ENCODE measurements around the gene ALMS1.
"Not testable (repeated sequence)": the region's sequence is repeated elsewhere in the genome, so short reads cannot be mapped to it uniquely, and the experiment has no call there.

The ALMS1 gene

GRCh38 chr2:73594251-73594650 lies 208.6 kb downstream of the ALMS1 start:
- no peak overlapping the region for H3K4me3 ChIP-seq (replicated peaks; ENCODE audit: low read depth, low read length)
- DNase-seq (ENCODE audit: low read depth), result no peak
- no peak for TF ChIP-seq CTCF (IDR thresholded peaks at IDR 0.05; ENCODE audit: low read length, missing control alignments)

DNA sequence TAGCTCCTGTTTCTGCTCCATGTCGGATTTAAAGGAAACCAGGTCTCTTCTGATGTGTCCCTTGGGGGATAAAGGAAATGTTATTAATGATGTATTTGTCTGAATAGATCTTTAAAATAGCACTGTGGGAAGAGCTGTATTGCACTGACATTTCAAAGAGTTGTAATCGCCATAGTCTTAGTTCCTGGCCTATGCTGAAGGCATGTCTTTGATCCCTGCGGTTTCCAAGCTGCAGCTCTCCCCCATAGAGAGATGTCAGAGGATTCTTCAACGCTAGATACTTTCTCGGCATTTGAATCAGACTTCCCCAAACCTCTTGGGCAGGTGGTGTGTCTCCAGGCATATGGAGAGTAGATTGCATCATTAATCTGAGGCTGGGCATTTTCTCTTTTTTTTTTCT lies 216.1 kb downstream of the ALMS1 start:
- DNase-seq (ENCODE audit: low read depth), result no peak
- TF ChIP-seq CTCF (IDR thresholded peaks at IDR 0.05; ENCODE audit: low read length, missing control alignments), result no peak
- no peak overlapping the region for H3K4me3 ChIP-seq (replicated peaks; ENCODE audit: low read depth, low read length)

GRCh38 chr2:73603099-73603588 lies 217.5 kb downstream of the ALMS1 start:
- peak; percentile 60 for DNase-seq (ENCODE audit: low read depth)
- H3K4me3 ChIP-seq (replicated peaks; ENCODE audit: low read depth, low read length), result not testable (repeated sequence)

- not testable (repeated sequence) for H3K4me3 ChIP-seq (replicated peaks; ENCODE audit: low read depth, low read length); DNase-seq (ENCODE audit: low read depth)
Measured at GRCh38 chr2:73604589-73604988, 219.0 kb downstream of the ALMS1 start.

GRCh38 chr2:73610111-73610510 lies 224.5 kb downstream of the ALMS1 start:
- no peak for TF ChIP-seq CTCF (IDR thresholded peaks at IDR 0.05; ENCODE audit: low read length, missing control alignments)
- no peak overlapping the region for H3K4me3 ChIP-seq (replicated peaks; ENCODE audit: low read depth, low read length)

DNA sequence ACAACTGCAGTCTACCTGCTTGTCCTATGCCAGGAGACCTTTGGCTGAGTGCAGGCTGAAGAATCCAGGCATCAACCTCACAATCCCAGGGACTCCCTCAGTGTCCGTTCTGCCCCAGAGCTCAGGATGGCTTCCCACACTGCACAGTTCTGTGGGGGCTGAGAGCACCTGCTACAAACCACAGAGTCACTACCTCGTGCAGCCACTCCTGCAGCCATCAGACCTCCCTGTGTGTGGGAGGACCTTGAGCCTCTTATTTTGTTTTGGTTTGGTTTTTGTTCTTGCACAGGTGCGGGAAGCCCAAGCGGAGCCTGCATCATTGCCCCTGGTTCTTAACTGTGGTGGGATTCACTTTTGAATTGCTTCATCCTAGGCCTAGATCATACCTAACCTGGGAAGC lies 225.6 kb downstream of the ALMS1 start:
- H3K4me3 ChIP-seq (replicated peaks; ENCODE audit: low read depth, low read length), result no peak overlapping the region
- DNase-seq (ENCODE audit: low read depth), result no peak
- TF ChIP-seq CTCF (IDR thresholded peaks at IDR 0.05; ENCODE audit: low read length, missing control alignments), result no peak

More at GRCh38 chr2:73610111-73610510, 224.5 kb downstream of the ALMS1 start:
- no peak for DNase-seq (ENCODE audit: low read depth)

- no peak for TF ChIP-seq CTCF (IDR thresholded peaks at IDR 0.05; ENCODE audit: low read length, missing control alignments)
- no peak for DNase-seq (ENCODE audit: low read depth)
- no peak overlapping the region for H3K4me3 ChIP-seq (replicated peaks; ENCODE audit: low read depth, low read length)
Measured at GRCh38 chr2:73611867-73612266, 226.2 kb downstream of the ALMS1 start.

DNA sequence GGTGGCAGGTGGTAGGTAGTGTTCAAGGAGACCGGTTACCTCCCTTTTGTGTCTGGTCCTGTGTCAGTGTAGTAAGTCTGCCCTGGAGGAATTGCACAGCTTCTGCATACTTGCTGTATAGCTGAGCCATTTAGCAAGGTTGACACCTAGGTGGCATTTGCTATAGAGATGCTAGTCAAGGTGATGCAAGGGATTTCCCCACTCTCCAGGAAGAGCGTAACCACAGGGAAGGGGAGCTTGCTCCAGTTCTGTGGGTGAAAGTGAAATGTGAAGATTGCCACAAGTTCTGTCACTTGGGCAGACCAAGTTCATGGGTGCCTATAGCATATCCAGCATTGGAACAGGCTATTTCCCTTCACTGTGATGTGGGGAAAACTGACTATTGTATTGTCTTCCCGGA lies 228.5 kb downstream of the ALMS1 start:
- no peak overlapping the region for H3K4me3 ChIP-seq (replicated peaks; ENCODE audit: low read depth, low read length)
- no peak for TF ChIP-seq CTCF (IDR thresholded peaks at IDR 0.05; ENCODE audit: low read length, missing control alignments)
- no peak for DNase-seq (ENCODE audit: low read depth)
